GM18868 (cell line): ENCODE measurements around the gene KHDC1L.
"Not testable (repeated sequence)": the region's sequence is repeated elsewhere in the genome, so short reads cannot be mapped to it uniquely, and the experiment has no call there.

ENCODE experiments used
- ATAC-seq: cut with Tn5 transposase; IDR thresholded peaks from one replicate; pipeline ENCODE4 v1.9.1; 2021; ENCODE audit warnings: mild to moderate bottlenecking, moderate library complexity; ENCODE audit not compliant: unreplicated experiment

The KHDC1L gene

GRCh38 chr6:73225396-73225795 lies at the start of gene KHDC1L:
TSS of gene KHDC1L (minus strand) at chr6:73225496. CDS start at chr6:73225408, 88 bp downstream.
- no peak for ATAC-seq

GRCh38 chr6:73269296-73269695 lies 44.0 kb upstream of the KHDC1L start:
- ATAC-seq: not testable (repeated sequence)

- ATAC-seq: not testable (repeated sequence)
Observed at GRCh38 chr6:73268896-73269295, 43.6 kb upstream of the KHDC1L start.

GRCh38 chr6:73264446-73264845 lies 39.1 kb upstream of the KHDC1L start:
- ATAC-seq: no peak

- peak; percentile 1 for ATAC-seq
Observed at GRCh38 chr6:73263570-73263909, 38.2 kb upstream of the KHDC1L start.

- ATAC-seq: peak; percentile 95
Observed at GRCh38 chr6:73262671-73263569, 37.6 kb upstream of the KHDC1L start, which contains the start of gene KHDC1. TSS of gene KHDC1 (minus strand) at chr6:73263196. CDS start at chr6:73242517, 20,679 bp downstream.

- ATAC-seq: no peak
Observed at GRCh38 chr6:73258721-73259120, 33.4 kb upstream of the KHDC1L start.

- not testable (repeated sequence) for ATAC-seq
Observed at GRCh38 chr6:73254323-73254722, 29.0 kb upstream of the KHDC1L start.

- no peak for ATAC-seq
Observed at GRCh38 chr6:73252703-73253102, 27.4 kb upstream of the KHDC1L start.

GRCh38 chr6:73250016-73250415 lies 24.7 kb upstream of the KHDC1L start:
- no peak for ATAC-seq

GRCh38 chr6:73248192-73248903 lies 23.1 kb upstream of the KHDC1L start:
- ATAC-seq: no peak

- ATAC-seq: no peak
Observed at GRCh38 chr6:73242001-73242400, 16.7 kb upstream of the KHDC1L start.

- ATAC-seq: no peak
Observed at GRCh38 chr6:73240730-73241129, 15.4 kb upstream of the KHDC1L start.

GRCh38 chr6:73236144-73236750 lies 11.0 kb upstream of the KHDC1L start:
- no peak for ATAC-seq

- no peak for ATAC-seq
Observed at GRCh38 chr6:73234733-73235132, 9.4 kb upstream of the KHDC1L start.

- ATAC-seq: not testable (repeated sequence)
Observed at GRCh38 chr6:73233971-73234370, 8.7 kb upstream of the KHDC1L start.

- ATAC-seq: no peak
Observed at GRCh38 chr6:73233048-73233447, 7.8 kb upstream of the KHDC1L start.

GRCh38 chr6:73231986-73232391 lies 6.7 kb upstream of the KHDC1L start:
- ATAC-seq: peak; percentile 77

GRCh38 chr6:73227606-73228255 lies 2.4 kb upstream of the KHDC1L start:
- no peak for ATAC-seq

- no peak for ATAC-seq
Observed at GRCh38 chr6:73216859-73217258, 8.4 kb downstream of the KHDC1L start.

GRCh38 chr6:73209117-73209516 lies 16.2 kb downstream of the KHDC1L start:
- no peak for ATAC-seq
